Right lobe of liver (tissue), 4 donors: Measurements from ENCODE around the gene TENM4.

Experiments
- CTCF ChIP-seq, 4 donors: fragments of 200-600 bp in 3 of 4; fragments of 450-650 bp in 1 of 4; IDR thresholded peaks; one replicate each; pipeline versions ENCODE4 v1.5.1 to v1.8.0; 2016 to 2022; ENCODE audit warnings: antibody characterized with exemption in 4 of 4, mild to moderate bottlenecking in 2 of 4
- POLR2A ChIP-seq: fragments of 450-650 bp; IDR thresholded peaks from one replicate; pipeline ENCODE4 v1.6.1; 2017; ENCODE audit warnings: antibody characterized with exemption, mild to moderate bottlenecking
- donor health status: DM: no; HTN: no; CAD: no.
- donor health status: DM: no; HTN: no; CAD: no.
- donor health status: DM: no; HTN: yes; CAD: no.

- TF ChIP-seq CTCF (IDR thresholded peaks at IDR 0.05): no peak
- no peak for TF ChIP-seq POLR2A
These were observed 594.6 kb downstream of the TENM4 start for GRCh38 chr11:78846269-78846668.
